ENCODE data around the gene TAF4B. TPM values are rescaled to one million over a fixed set of nuclear protein-coding genes. Genes with fewer than 3 reads are reported as not detected.

Gene TAF4B
- total RNA-seq, 1 experiment from 2014 or later = 15.2 TPM

DNA sequence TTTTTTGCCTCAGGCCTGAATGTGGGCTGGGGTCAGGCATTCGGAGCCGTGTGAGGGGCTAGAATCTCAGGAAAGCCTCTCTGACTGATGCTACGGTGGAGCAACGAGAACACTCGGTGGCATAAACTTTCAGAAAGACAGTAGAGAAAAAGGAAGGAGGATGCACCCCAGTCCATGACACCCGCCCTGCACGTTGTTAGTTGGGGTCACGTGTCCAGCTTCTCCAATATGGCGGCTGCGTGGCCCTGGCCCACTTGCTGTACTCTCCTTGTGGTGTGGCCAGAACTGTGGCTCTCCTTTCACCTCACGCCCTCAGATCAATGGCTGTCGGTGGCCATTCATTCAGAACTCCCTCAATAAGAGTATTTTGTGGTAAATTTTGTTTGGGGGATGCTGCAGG, 190.9 kb downstream of the TAF4B start:
- Mint-ChIP-seq H3K27ac (no peak overlapping the region), H3K27me3 (ENCODE audit: low read depth) (0 out of 2 replicates have a peak, but pooled peaks cover 2% of the 10 kb centered on the region), H3K4me3 (no peak overlapping the region), H3K9me3 (no peaks in the 10 kb centered on the region), H3K4me1 (peaks cover 12% of the 10 kb centered on the region), H3K36me3 (no peaks in the 10 kb centered on the region)
- no peak for ATAC-seq
- CTCF ChIA-PET = interaction anchor here (0.6 kb wide), 2 partner anchors 12 to 84 kb away, joined by 3 read pairs; no protein-coding TSS in a partner anchor
- TF ChIP-seq FOXP1 (CRISPR knock-in tag; IDR thresholded peaks at IDR 0.05; ENCODE audit: borderline replicate concordance) = no peak
- TF ChIP-seq, protein P1, sequence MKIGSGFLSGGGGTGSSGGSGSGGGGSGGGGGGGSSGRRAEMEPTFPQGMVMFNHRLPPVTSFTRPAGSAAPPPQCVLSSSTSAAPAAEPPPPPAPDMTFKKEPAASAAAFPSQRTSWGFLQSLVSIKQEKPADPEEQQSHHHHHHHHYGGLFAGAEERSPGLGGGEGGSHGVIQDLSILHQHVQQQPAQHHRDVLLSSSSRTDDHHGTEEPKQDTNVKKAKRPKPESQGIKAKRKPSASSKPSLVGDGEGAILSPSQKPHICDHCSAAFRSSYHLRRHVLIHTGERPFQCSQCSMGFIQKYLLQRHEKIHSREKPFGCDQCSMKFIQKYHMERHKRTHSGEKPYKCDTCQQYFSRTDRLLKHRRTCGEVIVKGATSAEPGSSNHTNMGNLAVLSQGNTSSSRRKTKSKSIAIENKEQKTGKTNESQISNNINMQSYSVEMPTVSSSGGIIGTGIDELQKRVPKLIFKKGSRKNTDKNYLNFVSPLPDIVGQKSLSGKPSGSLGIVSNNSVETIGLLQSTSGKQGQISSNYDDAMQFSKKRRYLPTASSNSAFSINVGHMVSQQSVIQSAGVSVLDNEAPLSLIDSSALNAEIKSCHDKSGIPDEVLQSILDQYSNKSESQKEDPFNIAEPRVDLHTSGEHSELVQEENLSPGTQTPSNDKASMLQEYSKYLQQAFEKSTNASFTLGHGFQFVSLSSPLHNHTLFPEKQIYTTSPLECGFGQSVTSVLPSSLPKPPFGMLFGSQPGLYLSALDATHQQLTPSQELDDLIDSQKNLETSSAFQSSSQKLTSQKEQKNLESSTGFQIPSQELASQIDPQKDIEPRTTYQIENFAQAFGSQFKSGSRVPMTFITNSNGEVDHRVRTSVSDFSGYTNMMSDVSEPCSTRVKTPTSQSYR (CRISPR knock-in tag; IDR thresholded peaks at IDR 0.05) = no peak
- TF ChIP-seq, protein P2, sequence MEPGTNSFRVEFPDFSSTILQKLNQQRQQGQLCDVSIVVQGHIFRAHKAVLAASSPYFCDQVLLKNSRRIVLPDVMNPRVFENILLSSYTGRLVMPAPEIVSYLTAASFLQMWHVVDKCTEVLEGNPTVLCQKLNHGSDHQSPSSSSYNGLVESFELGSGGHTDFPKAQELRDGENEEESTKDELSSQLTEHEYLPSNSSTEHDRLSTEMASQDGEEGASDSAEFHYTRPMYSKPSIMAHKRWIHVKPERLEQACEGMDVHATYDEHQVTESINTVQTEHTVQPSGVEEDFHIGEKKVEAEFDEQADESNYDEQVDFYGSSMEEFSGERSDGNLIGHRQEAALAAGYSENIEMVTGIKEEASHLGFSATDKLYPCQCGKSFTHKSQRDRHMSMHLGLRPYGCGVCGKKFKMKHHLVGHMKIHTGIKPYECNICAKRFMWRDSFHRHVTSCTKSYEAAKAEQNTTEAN (CRISPR knock-in tag; IDR thresholded peaks at IDR 0.05) = no peak
- TF ChIP-seq, protein P3, sequence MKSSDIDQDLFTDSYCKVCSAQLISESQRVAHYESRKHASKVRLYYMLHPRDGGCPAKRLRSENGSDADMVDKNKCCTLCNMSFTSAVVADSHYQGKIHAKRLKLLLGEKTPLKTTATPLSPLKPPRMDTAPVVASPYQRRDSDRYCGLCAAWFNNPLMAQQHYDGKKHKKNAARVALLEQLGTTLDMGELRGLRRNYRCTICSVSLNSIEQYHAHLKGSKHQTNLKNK (CRISPR knock-in tag; IDR thresholded peaks at IDR 0.05) = no peak
- POLR2A ChIA-PET = no interaction called here
- no peak for DNase-seq (ENCODE audit: low spot score)

DNA sequence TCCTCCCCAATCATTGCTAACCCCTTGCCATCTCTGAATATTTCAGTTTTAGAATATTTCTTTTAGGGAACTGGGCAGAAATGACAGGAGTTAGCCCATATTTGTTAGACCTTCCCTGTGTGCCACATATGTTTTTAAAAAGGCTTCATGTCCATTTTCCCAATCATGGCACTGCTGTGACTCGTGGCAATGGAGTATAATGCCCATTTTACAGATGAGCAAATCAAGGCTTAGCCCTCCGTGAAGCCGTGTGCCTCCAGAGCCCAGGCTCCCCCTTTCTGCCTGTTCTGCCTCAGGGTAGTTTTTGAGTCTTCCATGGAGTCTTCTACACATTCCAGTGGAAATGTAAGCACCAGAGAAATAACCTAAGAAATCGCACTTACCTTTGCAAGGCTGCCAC, 192.0 kb downstream of the TAF4B start:
- Mint-ChIP-seq H3K27me3 (ENCODE audit: low read depth) (0 out of 2 replicates have a peak, but pooled peaks cover 2% of the 10 kb centered on the region), H3K36me3 (no peaks in the 10 kb centered on the region), H3K4me3 (no peak overlapping the region), H3K27ac (no peak overlapping the region), H3K9me3 (no peaks in the 10 kb centered on the region), H3K4me1 (peaks cover 18% of the 10 kb centered on the region)
- TF ChIP-seq, protein P4, sequence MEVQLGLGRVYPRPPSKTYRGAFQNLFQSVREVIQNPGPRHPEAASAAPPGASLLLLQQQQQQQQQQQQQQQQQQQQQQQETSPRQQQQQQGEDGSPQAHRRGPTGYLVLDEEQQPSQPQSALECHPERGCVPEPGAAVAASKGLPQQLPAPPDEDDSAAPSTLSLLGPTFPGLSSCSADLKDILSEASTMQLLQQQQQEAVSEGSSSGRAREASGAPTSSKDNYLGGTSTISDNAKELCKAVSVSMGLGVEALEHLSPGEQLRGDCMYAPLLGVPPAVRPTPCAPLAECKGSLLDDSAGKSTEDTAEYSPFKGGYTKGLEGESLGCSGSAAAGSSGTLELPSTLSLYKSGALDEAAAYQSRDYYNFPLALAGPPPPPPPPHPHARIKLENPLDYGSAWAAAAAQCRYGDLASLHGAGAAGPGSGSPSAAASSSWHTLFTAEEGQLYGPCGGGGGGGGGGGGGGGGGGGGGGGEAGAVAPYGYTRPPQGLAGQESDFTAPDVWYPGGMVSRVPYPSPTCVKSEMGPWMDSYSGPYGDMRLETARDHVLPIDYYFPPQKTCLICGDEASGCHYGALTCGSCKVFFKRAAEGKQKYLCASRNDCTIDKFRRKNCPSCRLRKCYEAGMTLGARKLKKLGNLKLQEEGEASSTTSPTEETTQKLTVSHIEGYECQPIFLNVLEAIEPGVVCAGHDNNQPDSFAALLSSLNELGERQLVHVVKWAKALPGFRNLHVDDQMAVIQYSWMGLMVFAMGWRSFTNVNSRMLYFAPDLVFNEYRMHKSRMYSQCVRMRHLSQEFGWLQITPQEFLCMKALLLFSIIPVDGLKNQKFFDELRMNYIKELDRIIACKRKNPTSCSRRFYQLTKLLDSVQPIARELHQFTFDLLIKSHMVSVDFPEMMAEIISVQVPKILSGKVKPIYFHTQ (CRISPR knock-in tag; IDR thresholded peaks at IDR 0.05) = no peak
- TF ChIP-seq PRRX2 (CRISPR knock-in tag; IDR thresholded peaks at IDR 0.05) (no peak), ELF4 (CRISPR knock-in tag; IDR thresholded peaks at IDR 0.05; ENCODE audit: low read depth) (no peak), KAT7 (CRISPR knock-in tag; IDR thresholded peaks at IDR 0.05; ENCODE audit: borderline replicate concordance) (no peak), ETV6 (CRISPR knock-in tag; IDR thresholded peaks at IDR 0.05) (no peak), EMX1 (CRISPR knock-in tag; IDR thresholded peaks at IDR 0.05) (no peak), ZNF396 (CRISPR knock-in tag; IDR thresholded peaks at IDR 0.05; ENCODE audit: borderline replicate concordance) (no peak), MYBL2 (CRISPR knock-in tag; IDR thresholded peaks at IDR 0.05) (no peak), ESRRA (CRISPR knock-in tag; IDR thresholded peaks at IDR 0.05; ENCODE audit: borderline replicate concordance) (no peak), SP1 (CRISPR knock-in tag; conservative IDR thresholded peaks at IDR 0.05) (no peak), FOXJ3 (CRISPR knock-in tag; IDR thresholded peaks at IDR 0.05; ENCODE audit: borderline replicate concordance) (no peak)
- TF ChIP-seq, protein P5, sequence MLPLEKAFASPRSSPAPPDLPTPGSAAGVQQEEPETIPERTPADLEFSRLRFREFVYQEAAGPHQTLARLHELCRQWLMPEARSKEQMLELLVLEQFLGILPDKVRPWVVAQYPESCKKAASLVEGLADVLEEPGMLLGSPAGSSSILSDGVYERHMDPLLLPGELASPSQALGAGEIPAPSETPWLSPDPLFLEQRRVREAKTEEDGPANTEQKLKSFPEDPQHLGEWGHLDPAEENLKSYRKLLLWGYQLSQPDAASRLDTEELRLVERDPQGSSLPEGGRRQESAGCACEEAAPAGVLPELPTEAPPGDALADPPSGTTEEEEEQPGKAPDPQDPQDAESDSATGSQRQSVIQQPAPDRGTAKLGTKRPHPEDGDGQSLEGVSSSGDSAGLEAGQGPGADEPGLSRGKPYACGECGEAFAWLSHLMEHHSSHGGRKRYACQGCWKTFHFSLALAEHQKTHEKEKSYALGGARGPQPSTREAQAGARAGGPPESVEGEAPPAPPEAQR (CRISPR knock-in tag; IDR thresholded peaks at IDR 0.05) = no peak
- TF ChIP-seq, protein P3 (CRISPR knock-in tag; IDR thresholded peaks at IDR 0.05) = no peak
- TF ChIP-seq, protein P1 (CRISPR knock-in tag; IDR thresholded peaks at IDR 0.05) = no peak
- TF ChIP-seq, protein P6, sequence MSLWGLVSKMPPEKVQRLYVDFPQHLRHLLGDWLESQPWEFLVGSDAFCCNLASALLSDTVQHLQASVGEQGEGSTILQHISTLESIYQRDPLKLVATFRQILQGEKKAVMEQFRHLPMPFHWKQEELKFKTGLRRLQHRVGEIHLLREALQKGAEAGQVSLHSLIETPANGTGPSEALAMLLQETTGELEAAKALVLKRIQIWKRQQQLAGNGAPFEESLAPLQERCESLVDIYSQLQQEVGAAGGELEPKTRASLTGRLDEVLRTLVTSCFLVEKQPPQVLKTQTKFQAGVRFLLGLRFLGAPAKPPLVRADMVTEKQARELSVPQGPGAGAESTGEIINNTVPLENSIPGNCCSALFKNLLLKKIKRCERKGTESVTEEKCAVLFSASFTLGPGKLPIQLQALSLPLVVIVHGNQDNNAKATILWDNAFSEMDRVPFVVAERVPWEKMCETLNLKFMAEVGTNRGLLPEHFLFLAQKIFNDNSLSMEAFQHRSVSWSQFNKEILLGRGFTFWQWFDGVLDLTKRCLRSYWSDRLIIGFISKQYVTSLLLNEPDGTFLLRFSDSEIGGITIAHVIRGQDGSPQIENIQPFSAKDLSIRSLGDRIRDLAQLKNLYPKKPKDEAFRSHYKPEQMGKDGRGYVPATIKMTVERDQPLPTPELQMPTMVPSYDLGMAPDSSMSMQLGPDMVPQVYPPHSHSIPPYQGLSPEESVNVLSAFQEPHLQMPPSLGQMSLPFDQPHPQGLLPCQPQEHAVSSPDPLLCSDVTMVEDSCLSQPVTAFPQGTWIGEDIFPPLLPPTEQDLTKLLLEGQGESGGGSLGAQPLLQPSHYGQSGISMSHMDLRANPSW (CRISPR knock-in tag; conservative IDR thresholded peaks at IDR 0.05; ENCODE audit: low read depth) = no peak
- CTCF ChIA-PET = interaction anchor here (0.6 kb wide), 1 partner anchor 51 kb away, joined by 3 read pairs; no protein-coding TSS in a partner anchor
- ATAC-seq (no peak), DNase-seq (ENCODE audit: low spot score) (no peak)
- POLR2A ChIA-PET = no interaction called here

Measured in WTC11 (cell line).